Neural progenitor cell (in vitro differentiated cells): ENCODE measurements around the gene ZNF581. TPM values are rescaled to one million over a fixed set of nuclear protein-coding genes. Genes with fewer than 3 reads are reported as not detected.

Experiments used
- DNase-seq: peaks from one replicate; pipeline ENCODE4 v3.0.0-alpha.2; 2016; ENCODE audit warnings: low spot score
- H2AFZ ChIP-seq: fragments of 200-600 bp; sonication (generic); replicated peaks from 2 replicates; pipeline ENCODE4 v1.6.1; 2016; ENCODE audit warnings: antibody characterized with exemption
- H3F3A ChIP-seq: fragments of 200-600 bp; sonication (generic); 2 replicates; pipeline ENCODE4 v1.6.1; 2016; ENCODE audit warnings: antibody characterized with exemption, low read depth
- H3K27ac ChIP-seq: fragments of 200-600 bp; sonication (generic); 2 replicates; pipeline ENCODE4 v1.5.1; 2016; ENCODE audit warnings: mild to moderate bottlenecking
- H3K27me3 ChIP-seq: fragments of 200-600 bp; sonication (generic); 2 replicates; pipeline ENCODE4 v1.6.1; 2016; ENCODE audit warnings: mild to moderate bottlenecking, moderate library complexity
- H3K36me3 ChIP-seq: fragments of 200-600 bp; sonication (generic); 2 replicates; pipeline ENCODE4 v1.5.1; 2016
- H3K4me1 ChIP-seq: fragments of 200-600 bp; sonication (generic); 2 replicates; pipeline ENCODE4 v1.6.1; 2016; ENCODE audit warnings: mixed run types
- H3K4me2 ChIP-seq: fragments of 200-600 bp; sonication (generic); 2 replicates; pipeline ENCODE4 v1.6.1; 2016
- H3K4me3 ChIP-seq: fragments of 200-600 bp; sonication (generic); 2 replicates; pipeline ENCODE4 v1.5.1; 2016
- H3K79me2 ChIP-seq: fragments of 200-600 bp; sonication (generic); 2 replicates; pipeline ENCODE4 v1.6.1; 2016; ENCODE audit warnings: low read depth
- H3K9ac ChIP-seq: fragments of 200-600 bp; sonication (generic); 2 replicates; pipeline ENCODE4 v1.6.1; 2016
- H3K9me3 ChIP-seq: fragments of 200-600 bp; sonication (generic); 2 replicates; pipeline ENCODE4 v1.5.1; 2016; ENCODE audit warnings: low read depth
- H4K20me1 ChIP-seq: fragments of 200-600 bp; sonication (generic); 2 replicates; pipeline ENCODE4 v1.6.1; 2016; ENCODE audit warnings: low read depth
- H3K27ac Mint-ChIP-seq: 3 replicates; pipeline ENCODE4 v1.8.0; 2021; ENCODE audit warnings: mixed read lengths
- H3K27me3 Mint-ChIP-seq: 2 replicates; pipeline ENCODE4 v1.8.0; 2022; ENCODE audit warnings: low read depth, mild to moderate bottlenecking, inconsistent platforms, moderate library complexity, mixed read lengths; ENCODE audit not compliant: insufficient read depth
- H3K36me3 Mint-ChIP-seq: 3 replicates; pipeline ENCODE4 v1.8.0; 2021; ENCODE audit warnings: mixed read lengths
- H3K4me1 Mint-ChIP-seq: 3 replicates; pipeline ENCODE4 v1.8.0; 2021; ENCODE audit warnings: mixed read lengths
- H3K4me3 Mint-ChIP-seq: 3 replicates; pipeline ENCODE4 v1.8.0; 2021; ENCODE audit warnings: mild to moderate bottlenecking, moderate library complexity, mixed read lengths
- H3K9me3 Mint-ChIP-seq: 3 replicates; pipeline ENCODE4 v1.8.0; 2020; ENCODE audit warnings: mixed read lengths
- CTCF ChIP-seq: fragments of 200-600 bp; sonication (generic); IDR thresholded peaks from 2 replicates; pipeline ENCODE4 v1.5.1; 2017; ENCODE audit warnings: antibody characterized with exemption, mild to moderate bottlenecking
- EZH2 ChIP-seq: fragments of 200-600 bp; sonication (generic); IDR thresholded peaks from 2 replicates; pipeline ENCODE4 v1.6.1; 2017; ENCODE audit warnings: antibody characterized with exemption, mild to moderate bottlenecking, moderate library complexity
- EZH2phosphoT487 ChIP-seq: fragments of 200-600 bp; sonication (generic); IDR thresholded peaks from 2 replicates; pipeline ENCODE4 v1.6.1; 2017; ENCODE audit warnings: antibody characterized with exemption
- total RNA-seq: library from RNA; depleted of rRNA; stranded (reverse); fragments of >200 nt; gene quantifications from 2 replicates; pipeline ENCODE4 v1.2.3, GENCODE V29; 2015; ENCODE audit warnings: low replicate concordance

The ZNF581 gene
- total RNA-seq, 1 donor from 2014 or later, result 12.2 TPM

GRCh38 chr19:55678121-55678671 lies 34.7 kb downstream of the ZNF581 start:
- Histone ChIP-seq H3K4me3 (no peak overlapping the region), H3K9me3 (no peaks in the 10 kb centered on the region), H3K36me3 (no peaks in the 10 kb centered on the region), H3K27ac (no peak overlapping the region), H3K9ac (peak overlapping the region; percentile 20), H3K4me1 (peaks cover 17% of the 10 kb centered on the region), H3K79me2 (peaks cover 59% of the 10 kb centered on the region), H3K4me2 (no peak overlapping the region), H2AFZ (no peak overlapping the region), H4K20me1 (peaks cover 33% of the 10 kb centered on the region), H3K27me3 (no peaks in the 10 kb centered on the region), H3F3A (peaks cover 15% of the 10 kb centered on the region)
- TF ChIP-seq EZH2phosphoT487 (no peak), CTCF (no peak), EZH2 (no peak)
- Mint-ChIP-seq H3K27ac (no peak overlapping the region), H3K9me3 (no peaks in the 10 kb centered on the region), H3K4me3 (no peak overlapping the region), H3K4me1 (peaks cover 23% of the 10 kb centered on the region), H3K36me3 (peaks cover 13% of the 10 kb centered on the region), H3K27me3 (peaks cover 6% of the 10 kb centered on the region)
- DNase-seq, result no peak

- peaks cover 10% of the 10 kb centered on the region for H3K4me1 ChIP-seq
- peaks cover 6% of the 10 kb centered on the region for H3K27me3 Mint-ChIP-seq
- TF ChIP-seq EZH2 (no peak), EZH2phosphoT487 (no peak), CTCF (no peak)
- no peak overlapping the region for H3K9ac ChIP-seq
- no peak overlapping the region for H3K4me2 ChIP-seq
- peaks cover 29% of the 10 kb centered on the region for H4K20me1 ChIP-seq
- H3K27me3 ChIP-seq, result no peaks in the 10 kb centered on the region
- H2AFZ ChIP-seq, result no peak overlapping the region
- H3K9me3 Mint-ChIP-seq, result no peaks in the 10 kb centered on the region
- peaks cover 10% of the 10 kb centered on the region for H3K36me3 Mint-ChIP-seq
- no peak overlapping the region for H3K27ac ChIP-seq
- peak overlapping the region; percentile 24 for H3K4me3 Mint-ChIP-seq
- H3K79me2 ChIP-seq, result peaks cover 58% of the 10 kb centered on the region
- H3K36me3 ChIP-seq, result no peaks in the 10 kb centered on the region
- H3K4me3 ChIP-seq, result no peak overlapping the region
- H3K27ac Mint-ChIP-seq, result no peak overlapping the region
- H3F3A ChIP-seq, result peaks cover under 1% of the 10 kb centered on the region
- no peak for DNase-seq
- H3K9me3 ChIP-seq, result no peaks in the 10 kb centered on the region
- H3K4me1 Mint-ChIP-seq, result peaks cover 13% of the 10 kb centered on the region
These were observed 36.2 kb downstream of the ZNF581 start for GRCh38 chr19:55679343-55680257.

- Mint-ChIP-seq H3K27me3 (peaks cover 4% of the 10 kb centered on the region), H3K4me3 (no peak overlapping the region), H3K4me1 (peaks cover 11% of the 10 kb centered on the region), H3K9me3 (no peaks in the 10 kb centered on the region), H3K36me3 (peaks cover 8% of the 10 kb centered on the region), H3K27ac (no peak overlapping the region)
- Histone ChIP-seq H3K27me3 (no peaks in the 10 kb centered on the region), H3K79me2 (peaks cover 53% of the 10 kb centered on the region), H3K4me3 (no peak overlapping the region), H3K27ac (no peak overlapping the region), H3K4me2 (no peak overlapping the region), H4K20me1 (peaks cover 27% of the 10 kb centered on the region), H3K36me3 (no peaks in the 10 kb centered on the region), H3F3A (no peaks in the 10 kb centered on the region), H2AFZ (no peak overlapping the region), H3K9me3 (no peaks in the 10 kb centered on the region), H3K9ac (no peak overlapping the region), H3K4me1 (peaks cover 10% of the 10 kb centered on the region)
- no peak for TF ChIP-seq CTCF
- no peak for TF ChIP-seq EZH2
- no peak for TF ChIP-seq EZH2phosphoT487
- no peak for DNase-seq
These were observed 37.1 kb downstream of the ZNF581 start for GRCh38 chr19:55680339-55681130.
